SIG-M5 treated with dmso at 0.1 percent for 504 hours (cell line): Measurements from ENCODE around the gene MISP.
A peak's percentile ranks its signal among the peaks of the same experiment; 100 is the strongest.
"Not testable (repeated sequence)": the region's sequence is repeated elsewhere in the genome, so short reads cannot be mapped to it uniquely, and the experiment has no call there.

ENCODE experiments used
- DNase-seq: peaks from one replicate; lab custom pipeline; 2025; ENCODE audit not compliant: unreplicated experiment; lab: John Stamatoyannopoulos, UW

Gene MISP, protein sequence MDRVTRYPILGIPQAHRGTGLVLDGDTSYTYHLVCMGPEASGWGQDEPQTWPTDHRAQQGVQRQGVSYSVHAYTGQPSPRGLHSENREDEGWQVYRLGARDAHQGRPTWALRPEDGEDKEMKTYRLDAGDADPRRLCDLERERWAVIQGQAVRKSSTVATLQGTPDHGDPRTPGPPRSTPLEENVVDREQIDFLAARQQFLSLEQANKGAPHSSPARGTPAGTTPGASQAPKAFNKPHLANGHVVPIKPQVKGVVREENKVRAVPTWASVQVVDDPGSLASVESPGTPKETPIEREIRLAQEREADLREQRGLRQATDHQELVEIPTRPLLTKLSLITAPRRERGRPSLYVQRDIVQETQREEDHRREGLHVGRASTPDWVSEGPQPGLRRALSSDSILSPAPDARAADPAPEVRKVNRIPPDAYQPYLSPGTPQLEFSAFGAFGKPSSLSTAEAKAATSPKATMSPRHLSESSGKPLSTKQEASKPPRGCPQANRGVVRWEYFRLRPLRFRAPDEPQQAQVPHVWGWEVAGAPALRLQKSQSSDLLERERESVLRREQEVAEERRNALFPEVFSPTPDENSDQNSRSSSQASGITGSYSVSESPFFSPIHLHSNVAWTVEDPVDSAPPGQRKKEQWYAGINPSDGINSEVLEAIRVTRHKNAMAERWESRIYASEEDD

DNA sequence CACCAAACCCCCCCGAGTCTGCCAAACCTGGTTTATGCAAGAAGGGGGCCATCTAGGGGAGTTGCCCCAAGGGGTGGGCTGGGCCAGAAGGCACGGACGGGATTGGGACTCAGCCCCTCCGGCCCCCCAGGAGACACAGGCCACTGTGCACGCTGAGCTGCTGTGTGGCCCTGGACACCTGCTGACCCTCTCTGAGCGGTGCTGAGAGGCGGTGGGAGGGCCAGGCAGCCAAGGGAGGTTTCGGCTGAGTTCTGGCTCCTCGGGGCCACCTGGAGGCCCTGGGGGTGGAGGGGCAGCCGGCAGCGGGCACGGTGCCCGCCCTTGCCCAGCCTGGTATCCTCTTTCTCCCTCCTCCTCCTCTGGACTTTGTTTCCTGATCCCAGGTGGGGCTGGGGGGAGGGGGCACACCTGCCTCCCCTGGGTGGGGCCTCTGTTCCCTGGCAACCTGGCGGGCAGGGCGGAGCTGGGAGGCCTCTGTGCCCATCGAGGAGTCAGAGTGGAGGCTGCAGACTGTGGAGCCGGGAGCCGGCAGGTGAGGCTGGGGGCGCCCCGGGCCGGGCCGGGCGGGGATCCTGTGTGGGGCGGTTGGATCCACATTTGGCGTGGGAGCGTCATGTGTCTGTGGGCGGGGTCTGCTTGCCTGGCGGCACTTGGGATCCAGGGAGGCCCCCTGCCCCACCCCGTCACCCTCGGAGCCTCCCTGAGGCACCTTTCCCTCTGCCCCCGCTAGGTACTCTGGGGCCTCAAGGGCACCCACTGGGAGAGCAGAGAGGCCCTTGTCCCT, at the start of gene MISP:
MISP (plus strand) TSS at position 473 of the 784 bp plus-strand sequence. CDS start 5,835 bp downstream, outside the sequence.
- DNase-seq, result peak; percentile 45

DNA sequence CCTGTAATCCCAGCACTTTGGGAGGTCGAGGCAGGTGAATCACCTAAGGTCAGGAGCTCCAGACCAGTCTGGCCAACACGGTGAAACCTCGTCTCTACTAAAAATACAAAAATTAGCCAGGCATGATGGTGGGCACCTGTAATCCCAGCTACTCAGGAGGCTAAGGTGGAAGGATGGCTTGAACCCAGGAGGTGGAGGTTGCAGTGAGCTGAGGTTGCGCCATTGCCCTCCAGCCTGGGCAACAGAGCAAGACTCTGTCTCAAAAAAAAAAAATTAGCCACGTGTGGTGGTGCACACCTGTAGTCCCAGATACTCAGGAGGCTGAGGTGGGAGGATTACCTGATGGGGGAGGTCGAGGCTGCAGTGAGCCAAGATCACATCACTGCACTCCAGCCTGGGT, 48.1 kb upstream of the MISP start:
- not testable (repeated sequence) for DNase-seq

DNA sequence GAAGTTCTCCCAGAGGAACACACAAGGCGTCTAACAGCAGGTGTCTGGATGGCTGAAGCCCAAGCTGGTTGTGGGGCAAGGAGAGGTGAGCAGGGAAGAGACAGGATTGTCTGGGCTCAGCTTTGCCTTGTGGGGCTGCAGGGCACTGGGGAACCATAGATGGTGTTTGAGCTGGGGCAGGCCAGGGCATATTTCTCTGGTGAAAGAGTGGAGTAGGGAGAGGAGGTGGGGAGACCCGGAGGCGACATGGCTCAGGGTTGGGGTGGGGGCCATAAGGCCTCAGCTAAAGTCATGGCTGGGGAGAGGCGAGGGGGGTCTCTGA, 47.6 kb upstream of the MISP start:
- no peak for DNase-seq

DNA sequence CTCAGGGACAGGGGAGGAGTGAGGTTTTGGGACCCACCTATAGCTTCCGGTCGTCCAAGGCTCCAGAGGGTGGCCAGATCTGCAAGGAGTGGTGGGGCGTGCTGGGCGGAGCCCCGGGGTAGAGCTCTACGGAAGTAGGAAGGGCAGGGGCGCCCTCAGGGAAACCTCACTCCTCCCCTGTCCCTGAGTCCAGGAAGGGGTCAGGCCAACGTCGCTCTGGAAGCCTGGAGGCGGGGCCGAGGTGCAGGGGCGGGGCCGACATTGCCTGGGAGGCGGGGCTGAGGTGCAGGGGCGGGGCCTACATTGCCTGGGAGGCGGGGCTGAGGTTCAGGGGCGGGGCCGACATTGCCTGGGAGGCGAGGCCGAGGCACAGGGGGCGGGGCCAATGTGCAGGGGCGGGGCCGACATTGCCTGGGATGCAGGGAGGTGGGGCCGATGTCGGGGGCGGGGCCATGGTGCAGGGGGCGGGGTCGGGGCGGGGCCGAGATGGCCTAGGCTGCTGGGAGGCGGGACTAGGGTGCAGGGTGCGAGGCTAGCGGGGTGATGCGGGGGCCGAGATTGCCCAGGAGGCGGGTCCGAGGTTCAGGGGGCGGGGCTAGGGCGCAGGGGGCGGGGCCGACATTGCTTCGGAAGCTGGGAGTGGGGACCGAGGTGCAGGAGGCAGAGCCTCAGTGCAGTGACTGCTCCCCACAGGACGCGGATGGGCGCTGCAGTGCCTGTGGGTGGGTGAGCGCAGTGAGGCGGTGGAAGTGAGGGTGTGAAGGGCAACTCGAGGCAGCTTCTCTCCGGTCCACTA, 47.1 kb upstream of the MISP start:
- peak; percentile 94 for DNase-seq

DNA sequence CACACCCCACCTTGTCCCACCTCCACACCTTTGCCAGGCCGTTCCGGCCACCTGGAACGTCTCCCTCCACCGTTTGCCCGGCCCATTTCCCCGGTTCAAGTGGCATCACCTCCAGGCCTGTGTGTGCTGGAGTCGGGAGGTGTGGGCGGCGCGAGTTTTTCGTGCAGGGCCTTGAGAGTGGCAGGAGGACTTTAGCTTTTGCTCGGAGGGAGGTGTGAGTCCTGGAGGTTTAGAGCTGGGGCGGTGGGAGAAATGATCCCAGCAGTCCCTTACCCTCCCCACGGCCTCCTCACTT, 46.5 kb upstream of the MISP start:
- no peak for DNase-seq

DNA sequence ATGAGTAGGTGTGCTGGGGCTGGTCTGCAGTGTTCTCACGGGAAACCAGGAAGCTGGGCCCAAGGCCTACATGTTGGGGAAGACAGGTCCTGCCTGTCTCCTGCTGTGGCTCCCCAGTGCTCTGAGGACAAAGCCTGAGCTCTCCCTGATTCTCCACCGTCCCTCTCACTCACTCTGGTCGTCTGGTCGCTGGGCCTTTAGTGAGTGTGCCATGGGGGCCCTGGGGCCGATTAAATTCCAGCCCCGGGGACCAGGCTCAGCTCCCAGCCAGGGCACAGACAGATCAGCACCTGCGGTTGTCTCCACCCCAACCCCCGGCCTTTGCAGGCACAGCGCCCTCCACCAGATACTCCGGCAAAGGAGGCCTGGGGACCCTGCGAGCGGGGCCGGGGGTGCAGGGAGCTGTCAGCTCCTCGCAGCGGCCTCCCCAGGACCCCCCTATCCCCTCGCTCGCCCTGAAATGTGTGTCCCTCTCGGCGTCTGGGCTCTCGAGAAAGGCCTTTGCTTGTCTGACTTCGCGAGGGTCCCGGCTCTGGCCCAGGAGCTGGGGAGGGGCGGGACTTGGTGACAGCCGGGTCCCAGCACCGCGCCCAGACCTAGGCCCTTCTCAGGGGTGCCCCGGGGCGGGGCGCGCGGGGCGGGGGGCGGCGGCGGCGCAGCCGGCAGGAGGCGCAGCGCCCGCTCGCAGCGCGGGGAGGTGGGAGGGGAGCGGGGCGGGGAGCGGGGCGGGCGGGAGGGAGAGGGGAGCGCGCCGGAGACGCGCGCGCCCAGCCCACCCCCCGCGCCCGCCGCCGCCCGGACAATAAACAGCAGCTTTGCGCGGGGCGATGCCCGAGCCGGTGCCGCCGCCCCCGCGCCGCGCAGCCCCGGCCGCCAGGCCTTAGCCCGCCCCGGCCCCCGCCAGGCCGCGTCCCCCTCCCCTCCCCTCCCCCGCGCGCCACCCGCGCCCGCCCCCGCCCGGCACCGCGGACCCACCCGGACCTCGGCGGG, 42.5 kb upstream of the MISP start, which contains the start of gene PALM:
PALM (plus strand) TSS at position 782 of the 990 bp plus-strand sequence. CDS start 212 bp downstream, outside the sequence.
- no peak for DNase-seq

DNA sequence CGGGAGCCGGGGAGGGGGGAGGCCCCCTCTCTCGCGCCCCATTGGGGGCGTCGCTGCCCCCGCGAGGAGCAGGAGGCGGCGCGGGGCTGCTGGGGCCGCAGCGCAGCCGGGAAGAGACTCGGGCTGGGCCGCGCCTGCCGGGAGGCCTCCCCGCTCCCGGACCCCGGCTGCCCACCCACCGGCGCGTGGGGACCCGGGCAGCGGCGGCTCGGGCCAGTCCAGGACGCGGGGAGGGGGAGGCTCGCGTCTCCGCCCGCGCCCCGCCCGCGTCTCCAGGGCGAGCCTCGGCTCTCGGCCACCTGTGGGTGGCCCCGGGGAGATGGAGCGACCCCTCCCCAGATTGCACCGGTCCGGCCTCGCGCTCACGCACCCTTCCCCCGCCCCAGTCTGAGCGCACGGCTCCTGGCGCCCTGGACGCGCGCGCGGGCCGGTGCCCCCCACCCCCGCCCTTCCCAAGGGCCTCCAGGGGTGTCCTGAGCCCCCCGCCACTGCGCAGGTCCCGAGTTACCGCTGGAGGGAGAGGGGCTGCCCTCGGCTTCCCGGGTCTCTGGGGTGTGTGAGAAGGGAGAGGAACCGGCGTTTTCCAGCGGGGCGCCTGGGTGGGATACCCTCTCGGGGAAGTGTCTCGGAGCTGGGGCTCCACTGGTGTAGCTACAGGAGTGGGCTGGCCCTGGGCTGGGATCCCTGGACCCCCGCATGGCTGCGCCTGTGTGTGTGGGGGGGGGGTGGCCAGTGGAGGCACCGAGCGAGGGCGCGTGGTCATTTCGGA, 41.5 kb upstream of the MISP start:
- DNase-seq, result no peak

DNA sequence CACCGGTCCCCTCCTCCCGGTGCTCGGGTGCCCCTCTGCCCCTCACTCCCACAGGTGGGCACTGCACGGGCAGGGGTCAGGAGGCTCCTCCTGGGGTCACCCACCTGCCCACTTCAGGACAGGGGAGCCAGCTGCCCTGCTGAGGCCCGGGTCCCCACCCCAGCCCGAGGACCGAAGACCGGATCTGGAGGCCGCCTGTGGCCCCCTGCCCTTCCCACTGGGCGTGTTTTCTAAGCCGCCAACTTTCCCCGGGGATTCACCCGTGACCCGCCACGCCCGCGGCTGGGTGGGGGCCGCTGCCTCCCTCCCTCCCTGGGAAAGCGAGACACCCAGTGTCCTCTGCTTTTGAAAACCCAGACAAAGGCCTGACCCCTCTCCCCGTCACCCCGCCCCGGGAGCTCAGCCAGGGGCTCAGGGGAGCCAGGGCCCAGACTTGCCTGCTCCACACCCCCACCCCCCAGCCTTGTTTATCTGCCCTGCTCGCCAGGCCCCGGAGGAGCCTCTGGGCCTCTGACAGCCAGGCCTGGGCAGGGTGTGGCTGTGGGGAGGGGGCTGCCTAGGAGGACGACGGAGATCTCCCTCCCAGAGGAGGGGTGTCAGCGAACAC, 40.8 kb upstream of the MISP start:
- DNase-seq, result no peak

DNA sequence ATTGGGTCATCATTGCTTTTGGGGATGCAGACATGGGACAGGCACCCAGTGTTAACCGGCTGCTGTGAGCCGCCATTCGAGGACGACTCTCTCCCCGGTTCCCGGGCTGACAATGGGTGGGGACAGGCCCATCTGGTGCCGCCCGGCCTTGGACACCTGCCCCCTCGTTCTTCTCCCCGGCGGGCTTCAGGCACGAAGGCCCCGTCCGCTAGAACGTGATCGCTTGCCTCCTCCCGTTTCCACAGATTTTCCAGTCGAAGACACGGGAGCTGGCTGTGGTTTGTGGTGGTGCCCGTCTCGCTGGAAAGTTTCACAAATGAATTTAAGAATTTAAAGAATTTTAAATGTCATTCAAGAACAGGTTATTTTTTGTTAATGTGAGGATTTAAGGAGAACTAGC, 40.1 kb upstream of the MISP start:
- DNase-seq, result no peak

DNA sequence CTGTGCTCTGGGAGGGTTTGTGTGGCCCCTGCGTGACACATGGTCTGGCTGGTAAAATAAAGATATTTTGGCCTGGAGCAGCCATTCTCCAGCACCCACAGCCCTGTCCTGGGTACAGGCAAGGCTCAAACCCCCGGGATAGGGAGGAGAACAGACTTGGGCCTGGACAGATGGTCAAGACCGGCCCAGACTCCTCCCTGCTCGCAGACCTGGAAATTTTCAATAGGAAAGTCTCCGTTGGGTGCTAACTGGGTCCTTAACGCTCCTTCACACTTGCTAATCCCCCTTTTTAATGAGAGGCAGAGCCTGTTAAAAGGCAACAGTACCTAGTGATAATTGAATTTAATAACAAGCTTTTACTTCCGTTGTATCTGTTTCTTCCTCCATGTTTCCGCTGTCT, 39.7 kb upstream of the MISP start:
- DNase-seq, result no peak

DNA sequence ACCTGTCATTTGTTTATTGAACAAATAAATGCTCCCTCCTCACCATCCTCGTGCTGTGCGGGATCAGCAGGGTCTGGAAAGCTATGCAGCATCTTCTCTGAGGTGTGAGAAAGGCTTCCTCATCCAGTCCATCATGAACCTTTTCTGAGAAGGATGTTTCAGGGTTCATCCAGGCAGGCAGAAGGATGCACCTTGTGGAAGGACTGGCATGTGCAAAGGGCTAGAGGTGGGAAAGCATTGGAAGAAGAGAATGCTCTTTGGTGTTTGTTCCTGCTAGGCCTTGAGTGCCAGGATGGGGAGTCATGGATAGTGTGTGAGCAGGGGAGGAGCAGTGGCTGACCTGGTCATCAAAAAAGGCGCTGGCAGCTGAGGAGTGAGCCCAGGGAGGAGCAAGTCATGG, 35.6 kb upstream of the MISP start:
- no peak for DNase-seq

DNA sequence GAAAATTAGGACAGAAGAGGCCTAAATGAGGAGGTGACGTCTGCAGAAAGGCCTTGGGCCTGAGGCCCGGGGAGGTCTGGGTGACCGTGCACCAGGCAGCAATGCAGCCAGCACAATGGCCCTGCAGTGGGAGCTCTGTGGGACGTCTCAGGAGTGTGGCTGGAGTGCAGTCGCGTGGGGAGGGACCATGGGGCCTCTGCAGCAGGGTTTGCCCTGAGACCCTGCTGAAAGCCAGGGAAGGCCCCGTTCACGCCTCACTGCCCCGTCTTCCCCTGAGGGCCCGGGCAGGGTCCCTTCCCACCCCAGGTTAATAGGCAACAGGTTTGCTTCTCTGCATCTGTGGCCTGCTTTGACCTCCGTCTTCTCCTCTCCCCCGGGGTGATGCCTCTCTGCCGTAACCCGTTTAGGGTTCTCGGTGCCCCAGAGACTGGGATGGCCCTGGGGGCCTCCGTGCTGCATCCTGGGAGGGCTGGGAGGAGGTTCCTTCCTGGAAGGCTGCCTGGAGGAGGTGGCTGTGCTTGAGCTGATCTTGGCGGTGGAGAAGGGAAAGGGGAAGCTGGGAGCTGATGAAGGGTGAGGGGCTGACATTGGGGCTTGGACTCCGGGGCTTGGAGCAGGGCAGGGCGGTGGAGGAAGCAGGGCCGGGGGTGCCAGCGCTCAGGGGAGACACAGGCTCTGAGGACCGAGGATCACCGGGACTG, 32.5 kb upstream of the MISP start:
- no peak for DNase-seq

DNA sequence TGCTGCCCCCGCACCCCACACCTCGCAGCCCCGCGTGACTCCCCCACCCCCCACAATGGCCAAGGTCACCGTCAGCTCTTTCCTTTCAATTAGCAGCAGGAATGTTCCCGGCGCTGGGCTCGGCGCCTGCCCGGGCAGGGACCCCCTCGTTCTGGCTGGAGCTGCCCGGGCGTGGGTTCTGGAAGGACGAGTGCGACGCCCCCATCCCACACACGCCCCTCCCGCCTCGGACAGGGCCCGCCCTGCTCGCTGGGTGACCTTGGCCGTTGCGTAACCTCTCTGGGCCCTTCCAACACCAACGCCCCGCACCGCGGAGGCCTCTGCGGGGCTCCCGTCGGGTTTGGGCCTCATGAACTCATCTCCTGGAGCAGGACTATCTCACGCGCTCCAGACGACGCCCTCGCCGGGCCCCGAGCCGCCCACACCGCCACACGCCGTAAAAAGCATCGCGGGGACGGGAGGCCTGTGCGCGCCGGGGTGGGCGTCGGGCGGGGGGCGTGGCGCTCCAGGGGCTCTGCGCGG, 31.9 kb upstream of the MISP start:
- no peak for DNase-seq

DNA sequence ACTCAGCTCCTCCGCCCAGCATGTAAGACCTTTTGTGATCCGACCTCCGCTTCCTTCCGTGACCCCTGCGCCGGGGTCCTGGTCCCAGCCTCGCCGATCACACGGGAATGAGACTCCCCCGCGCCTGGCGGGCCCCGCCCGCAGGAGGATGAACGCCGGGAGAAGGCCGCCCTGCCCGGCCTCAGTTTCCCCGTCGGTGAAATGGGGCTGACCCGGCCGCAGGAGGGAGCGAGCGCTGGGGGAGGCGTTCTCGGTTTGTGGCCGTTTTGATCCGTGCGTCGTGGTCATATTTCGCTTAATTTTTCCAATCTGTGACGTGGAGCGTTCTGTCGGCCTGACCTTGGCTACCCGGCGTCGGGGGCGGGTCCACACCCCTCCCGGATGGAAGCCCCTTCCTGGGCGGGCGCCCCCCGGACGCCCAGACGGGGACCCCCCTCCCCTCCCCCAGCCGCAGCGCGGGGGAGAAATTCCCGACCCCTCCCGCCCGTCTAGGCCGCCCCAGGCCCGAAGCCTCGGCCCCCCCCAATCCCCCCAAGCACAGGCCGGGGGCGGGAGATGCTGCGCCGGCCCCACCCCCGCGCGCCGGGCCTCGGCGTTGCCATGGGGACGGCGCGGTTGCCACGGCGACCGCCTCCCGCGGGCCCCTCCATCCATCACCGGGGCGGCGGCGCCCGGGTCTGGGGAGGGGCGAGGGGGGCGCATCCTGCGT, 31.1 kb upstream of the MISP start:
- DNase-seq, result no peak

DNA sequence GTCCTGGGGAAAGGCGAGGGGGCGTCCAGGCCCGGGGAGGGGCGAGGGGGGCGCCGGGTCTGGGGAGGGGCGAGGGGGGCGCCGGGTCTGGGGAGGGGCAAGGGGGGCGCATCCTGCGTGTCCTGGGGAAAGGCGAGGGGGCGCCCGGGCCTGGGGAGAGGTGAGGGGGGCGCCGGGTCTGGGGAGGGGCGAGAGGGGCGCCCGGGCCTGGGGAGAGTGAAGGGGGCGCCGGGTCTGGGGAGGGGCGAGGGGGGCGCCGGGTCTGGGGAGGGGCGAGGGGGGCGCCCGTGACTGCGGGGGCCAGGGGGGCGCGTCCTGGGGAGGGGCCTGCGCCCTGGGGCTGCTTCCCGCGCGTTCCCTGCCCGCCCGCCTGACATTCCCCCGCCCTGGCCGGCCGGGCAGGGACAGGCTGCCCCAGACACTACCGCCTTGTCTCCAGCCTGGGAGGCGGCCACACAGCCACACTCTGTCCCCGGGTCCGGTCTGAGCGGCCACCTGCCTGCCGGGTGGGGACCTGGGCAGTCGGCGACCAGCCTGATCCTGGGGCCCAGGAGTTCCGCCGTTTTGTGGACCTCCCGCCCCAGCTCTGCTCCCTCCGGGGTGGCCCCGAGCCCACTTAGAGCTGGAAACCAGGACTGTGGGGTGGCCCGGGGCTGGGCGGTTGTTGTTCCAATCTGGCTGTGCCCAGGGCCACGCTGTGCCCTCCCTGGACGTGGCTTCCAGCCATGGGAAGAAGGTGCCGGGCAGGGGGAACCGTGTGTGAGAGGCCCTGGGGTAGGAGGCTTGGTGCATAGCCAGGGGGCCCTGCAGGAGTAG, 30.4 kb upstream of the MISP start:
- no peak for DNase-seq

DNA sequence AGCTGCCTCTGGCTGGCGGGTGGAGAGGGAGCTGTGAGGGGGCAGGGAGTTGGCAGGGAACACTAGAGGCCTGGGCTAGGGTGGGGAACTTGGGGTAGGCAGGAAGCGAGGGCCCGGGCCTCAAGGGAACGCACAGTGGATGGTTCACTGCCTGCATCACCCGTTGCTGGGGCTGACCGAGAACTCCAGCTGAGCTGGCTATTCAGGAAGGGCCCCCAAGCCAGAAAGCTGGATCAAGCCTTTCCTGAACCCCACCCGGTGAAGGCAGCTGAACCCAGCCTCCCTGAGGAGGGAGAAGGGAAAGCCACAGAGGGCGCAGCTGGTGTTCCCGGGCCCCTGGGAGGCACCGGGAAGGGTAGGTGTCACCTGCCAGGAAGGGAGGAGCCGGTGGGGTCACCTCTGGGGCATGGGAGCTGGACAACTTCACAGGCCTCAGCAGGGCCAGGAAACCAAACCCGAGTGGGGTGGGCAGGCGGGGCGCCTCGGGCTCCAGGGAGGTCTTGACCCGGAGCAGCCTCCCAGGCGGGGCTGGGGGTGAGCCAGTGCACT, 28.3 kb upstream of the MISP start:
- no peak for DNase-seq
